MG63 (cell line): ENCODE measurements around the gene FAM219B. TPM values are rescaled to one million over a fixed set of nuclear protein-coding genes. Genes with fewer than 3 reads are reported as not detected.
"Not testable (repeated sequence)": the region's sequence is repeated elsewhere in the genome, so short reads cannot be mapped to it uniquely, and the experiment has no call there.

ENCODE experiments used
- DNase-seq: peaks from one replicate; pipeline ENCODE4 v3.0.0-alpha.2; 2020
- H3K27me3 ChIP-seq: fragments of 250-450 bp; sonication (Bioruptor Pico); 2 replicates; pipeline ENCODE4 v1.5.1; 2020; ENCODE audit warnings: mild to moderate bottlenecking, moderate library complexity
- H3K36me3 ChIP-seq: fragments of 250-450 bp; sonication (Bioruptor Pico); 2 replicates; pipeline ENCODE4 v1.5.1; 2020; ENCODE audit warnings: mild to moderate bottlenecking, moderate library complexity
- H3K4me3 ChIP-seq: fragments of 250-450 bp; sonication (Bioruptor Pico); 2 replicates; pipeline ENCODE4 v1.5.1; 2020; ENCODE audit warnings: mild to moderate bottlenecking, moderate library complexity
- H3K9me3 ChIP-seq: fragments of 250-450 bp; sonication (Bioruptor Pico); 2 replicates; pipeline ENCODE4 v1.5.1; 2020; ENCODE audit warnings: mild to moderate bottlenecking, moderate library complexity
- total RNA-seq: library from RNA; depleted of rRNA; stranded (reverse); fragments of >200 nt; shearing (Covaris generic); gene quantifications from 2 replicates; pipeline ENCODE4 v1.2.3, GENCODE V29; 2014; ENCODE audit warnings: low replicate concordance

FAM219B gene
- total RNA-seq, 1 experiment from 2014 or later = 22.6 TPM

GRCh38 chr15:74913041-74913440 is 6.4 kb upstream of the FAM219B start:
- Histone ChIP-seq H3K4me3 (no peak overlapping the region), H3K9me3 (no peaks in the 10 kb centered on the region), H3K36me3 (peaks cover 53% of the 10 kb centered on the region), H3K27me3 (no peaks in the 10 kb centered on the region)
- DNase-seq = no peak

- no peak overlapping the region for H3K4me3 ChIP-seq
- no peaks in the 10 kb centered on the region for H3K9me3 ChIP-seq
- DNase-seq = no peak
- H3K36me3 ChIP-seq = peaks cover 33% of the 10 kb centered on the region
- no peaks in the 10 kb centered on the region for H3K27me3 ChIP-seq
Measured at GRCh38 chr15:74908635-74909034, 2.0 kb upstream of the FAM219B start.

DNA sequence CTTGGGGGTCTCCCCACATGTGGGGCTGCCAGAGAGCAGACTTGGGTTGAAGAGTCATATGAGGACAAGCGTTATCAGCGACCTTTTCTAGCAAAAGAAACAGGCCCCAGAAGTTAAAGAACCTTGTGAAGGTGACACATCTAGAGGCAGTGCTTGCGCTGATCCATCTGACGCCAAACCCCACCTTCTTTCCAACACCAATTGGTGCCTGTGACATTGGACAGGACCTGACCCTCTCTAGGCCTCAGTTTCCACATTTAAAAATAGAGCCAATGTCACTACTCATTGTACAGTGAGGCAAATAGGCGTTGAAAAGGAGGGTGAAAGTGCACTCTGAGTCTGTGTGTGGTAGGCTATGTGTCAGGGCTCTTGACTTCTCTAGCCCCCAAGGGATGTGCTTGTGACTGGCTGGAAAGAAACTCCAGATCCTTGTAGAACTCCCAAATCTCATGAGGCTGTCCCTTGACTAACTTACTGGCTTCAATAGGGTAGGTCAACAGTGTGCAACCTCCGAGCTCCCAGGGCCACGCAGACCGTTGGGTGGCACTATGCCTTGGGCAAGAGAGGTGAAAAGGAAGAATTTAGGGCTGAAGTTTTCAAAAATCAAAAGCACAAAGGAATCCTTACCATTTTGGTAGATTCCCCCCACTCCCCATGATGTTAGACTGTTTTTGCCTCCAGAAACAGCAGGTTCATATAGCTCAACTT is 666 bp upstream of the FAM219B start:
- H3K9me3 ChIP-seq = no peaks in the 10 kb centered on the region
- H3K27me3 ChIP-seq = no peaks in the 10 kb centered on the region
- H3K36me3 ChIP-seq = peaks cover 31% of the 10 kb centered on the region
- DNase-seq = no peak
- H3K4me3 ChIP-seq = peak overlapping the region; percentile 68

DNA sequence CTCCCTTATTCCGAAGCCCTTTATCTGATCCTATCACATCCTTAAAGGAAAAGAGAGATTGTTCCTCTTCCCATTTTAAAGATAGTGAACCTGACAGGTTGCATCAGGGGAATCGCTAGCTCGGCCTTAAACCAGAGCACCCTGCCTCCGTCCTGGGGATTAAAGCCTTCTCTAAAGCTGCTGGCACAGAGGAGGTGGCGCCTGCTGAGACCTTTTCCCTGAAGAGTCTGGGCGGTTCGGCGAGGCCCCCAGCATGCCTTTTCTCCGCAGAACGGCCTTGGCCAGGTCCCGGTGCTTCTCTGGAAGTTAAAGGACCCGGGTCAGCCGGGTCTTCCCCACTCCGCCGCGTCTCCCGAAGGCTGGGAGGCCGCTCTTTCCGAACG is 593 bp downstream of the FAM219B start:
- H3K27me3 ChIP-seq = no peaks in the 10 kb centered on the region
- DNase-seq = peak; percentile 35
- H3K36me3 ChIP-seq = peaks cover 37% of the 10 kb centered on the region
- peak overlapping the region; percentile 68 for H3K4me3 ChIP-seq
- no peaks in the 10 kb centered on the region for H3K9me3 ChIP-seq

DNA sequence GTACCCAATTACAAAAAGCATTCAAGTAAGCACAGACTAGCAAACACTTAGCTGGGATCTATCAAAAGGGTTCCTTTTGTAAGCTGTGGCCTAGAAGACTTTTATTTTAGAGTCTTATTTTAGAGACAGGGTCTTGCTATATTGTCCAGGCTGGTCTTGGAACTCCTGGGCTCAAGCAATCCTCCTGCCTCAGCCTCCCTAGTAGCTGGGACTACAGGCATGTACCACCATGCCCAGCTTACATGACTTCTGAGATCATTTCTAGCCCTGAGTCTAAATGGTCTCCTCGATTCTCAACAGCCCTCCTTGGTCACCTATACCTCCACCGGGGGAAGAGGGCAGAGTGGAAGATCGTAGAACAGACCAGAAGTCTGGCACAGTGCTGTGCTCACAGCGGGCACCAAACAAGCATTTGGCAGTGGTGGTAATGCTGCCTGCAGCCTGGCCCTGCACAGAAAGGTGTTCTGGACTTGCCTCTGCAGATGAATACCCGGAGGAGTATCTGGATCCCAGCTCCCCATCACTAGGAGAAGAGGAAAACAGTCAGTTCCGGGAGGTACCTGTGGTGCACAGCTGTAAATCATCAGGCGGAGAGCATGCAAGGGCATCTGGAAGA is 2.4 kb downstream of the FAM219B start:
- no peaks in the 10 kb centered on the region for H3K27me3 ChIP-seq
- no peaks in the 10 kb centered on the region for H3K9me3 ChIP-seq
- no peak overlapping the region for H3K4me3 ChIP-seq
- DNase-seq = no peak
- peaks cover 53% of the 10 kb centered on the region for H3K36me3 ChIP-seq

GRCh38 chr15:74903676-74904075 is 3.0 kb downstream of the FAM219B start:
- no peaks in the 10 kb centered on the region for H3K9me3 ChIP-seq
- H3K36me3 ChIP-seq = peaks cover 60% of the 10 kb centered on the region
- H3K27me3 ChIP-seq = no peaks in the 10 kb centered on the region
- no peak overlapping the region for H3K4me3 ChIP-seq
- DNase-seq = no peak

DNA sequence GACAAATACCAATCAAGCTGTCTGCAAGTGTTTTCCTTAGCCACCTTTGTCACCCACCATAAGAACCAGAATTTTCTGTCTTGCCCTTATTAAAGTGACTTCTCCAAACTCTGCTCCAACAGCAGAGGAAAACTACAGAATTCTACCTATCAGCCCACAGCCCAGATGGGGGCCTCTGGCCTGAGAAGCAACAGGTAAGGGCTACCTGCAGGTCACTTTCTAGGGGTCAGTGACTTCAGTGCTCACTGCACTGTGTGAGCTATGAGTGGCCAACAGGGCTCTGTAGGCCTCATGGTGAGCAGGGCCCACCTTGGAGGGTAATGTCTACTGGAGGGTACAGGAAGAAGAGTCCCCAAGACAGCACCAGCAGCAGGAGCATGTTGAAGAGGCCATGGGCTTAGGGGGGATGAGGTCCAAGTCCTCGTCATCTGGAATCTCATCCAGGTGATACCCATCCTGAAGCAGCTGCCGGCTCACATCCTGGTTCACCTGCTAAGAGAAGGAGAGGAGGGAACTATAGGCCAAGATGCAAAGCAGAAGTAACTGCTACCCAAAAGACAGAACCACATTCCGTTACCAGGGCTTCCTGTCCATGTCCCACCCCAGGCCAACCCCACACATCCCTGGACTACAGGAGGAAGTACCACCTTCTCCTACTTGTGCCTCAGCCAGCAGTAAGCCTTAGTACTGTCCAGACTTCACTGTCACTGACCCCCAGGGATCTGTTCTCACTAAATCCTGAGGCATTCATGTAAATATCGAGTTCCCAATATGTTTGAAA is 4.2 kb downstream of the FAM219B start:
- peaks cover 61% of the 10 kb centered on the region for H3K36me3 ChIP-seq
- no peaks in the 10 kb centered on the region for H3K9me3 ChIP-seq
- DNase-seq = no peak
- H3K27me3 ChIP-seq = no peaks in the 10 kb centered on the region
- H3K4me3 ChIP-seq = no peak overlapping the region

DNA sequence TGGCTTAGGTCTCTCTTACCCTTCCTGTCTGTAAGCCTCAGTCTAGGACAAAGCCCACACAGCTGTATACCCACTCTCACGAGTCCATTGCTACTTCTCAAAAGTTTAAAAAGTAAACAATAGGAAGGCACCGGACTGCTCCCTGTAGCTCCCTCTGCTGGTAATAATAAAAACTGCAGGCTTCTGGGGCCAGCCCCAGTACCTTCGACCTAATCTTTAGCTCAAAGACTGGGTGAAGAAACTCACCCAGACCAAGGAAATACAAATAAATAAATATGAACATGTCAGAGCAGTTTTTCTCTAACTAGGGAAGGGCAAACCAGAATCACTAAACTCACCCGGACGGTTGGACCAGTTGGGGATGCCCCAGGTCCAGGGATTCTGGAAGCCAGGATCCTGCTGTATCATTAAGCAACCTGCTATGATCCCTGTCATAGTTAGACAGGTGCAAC is 5.0 kb downstream of the FAM219B start:
- Histone ChIP-seq H3K9me3 (no peaks in the 10 kb centered on the region), H3K36me3 (peaks cover 66% of the 10 kb centered on the region), H3K27me3 (no peaks in the 10 kb centered on the region), H3K4me3 (no peak overlapping the region)
- peak; percentile 42 for DNase-seq

- H3K27me3 ChIP-seq = no peaks in the 10 kb centered on the region
- peaks cover 54% of the 10 kb centered on the region for H3K36me3 ChIP-seq
- H3K4me3 ChIP-seq = no peak overlapping the region
- no peaks in the 10 kb centered on the region for H3K9me3 ChIP-seq
- DNase-seq = no peak
Measured at GRCh38 chr15:74897300-74897701, 9.3 kb downstream of the FAM219B start.

- no peaks in the 10 kb centered on the region for H3K27me3 ChIP-seq
- DNase-seq = no peak
- no peak overlapping the region for H3K4me3 ChIP-seq
- no peaks in the 10 kb centered on the region for H3K9me3 ChIP-seq
- peaks cover 55% of the 10 kb centered on the region for H3K36me3 ChIP-seq
Measured at GRCh38 chr15:74896316-74896715, 10.3 kb downstream of the FAM219B start.

- DNase-seq = no peak
- H3K9me3 ChIP-seq = no peaks in the 10 kb centered on the region
- no peak overlapping the region for H3K4me3 ChIP-seq
- H3K36me3 ChIP-seq = peaks cover 51% of the 10 kb centered on the region
- H3K27me3 ChIP-seq = no peaks in the 10 kb centered on the region
Measured at GRCh38 chr15:74895830-74896229, 10.8 kb downstream of the FAM219B start.

DNA sequence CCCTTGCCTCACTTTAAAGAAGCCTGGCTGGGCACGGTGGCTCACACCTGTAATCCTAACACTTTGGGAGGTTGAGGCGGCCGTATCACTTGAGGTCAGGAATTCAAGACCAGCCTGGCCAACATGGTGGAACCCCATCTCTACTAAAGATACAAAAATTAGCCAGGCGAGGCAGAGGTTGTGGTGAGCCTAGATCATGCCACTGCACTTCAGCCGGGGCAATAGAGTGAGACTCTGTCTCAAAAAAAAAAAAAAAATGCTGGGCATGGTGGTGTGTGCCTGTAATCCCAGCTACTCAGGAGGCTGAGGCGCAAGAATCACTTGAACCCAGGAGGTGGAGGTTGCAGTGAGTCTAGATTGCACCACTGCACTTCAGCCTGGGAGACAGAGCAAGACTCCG is 12.3 kb downstream of the FAM219B start:
- H3K36me3 ChIP-seq = peaks cover 38% of the 10 kb centered on the region
- H3K27me3 ChIP-seq, H3K4me3 ChIP-seq, DNase-seq, H3K9me3 ChIP-seq: not testable (repeated sequence)

GRCh38 chr15:74893627-74894026 is 13.0 kb downstream of the FAM219B start:
- DNase-seq = no peak
- Histone ChIP-seq H3K9me3 (no peaks in the 10 kb centered on the region), H3K36me3 (peaks cover 30% of the 10 kb centered on the region), H3K4me3 (no peak overlapping the region), H3K27me3 (no peaks in the 10 kb centered on the region)

DNA sequence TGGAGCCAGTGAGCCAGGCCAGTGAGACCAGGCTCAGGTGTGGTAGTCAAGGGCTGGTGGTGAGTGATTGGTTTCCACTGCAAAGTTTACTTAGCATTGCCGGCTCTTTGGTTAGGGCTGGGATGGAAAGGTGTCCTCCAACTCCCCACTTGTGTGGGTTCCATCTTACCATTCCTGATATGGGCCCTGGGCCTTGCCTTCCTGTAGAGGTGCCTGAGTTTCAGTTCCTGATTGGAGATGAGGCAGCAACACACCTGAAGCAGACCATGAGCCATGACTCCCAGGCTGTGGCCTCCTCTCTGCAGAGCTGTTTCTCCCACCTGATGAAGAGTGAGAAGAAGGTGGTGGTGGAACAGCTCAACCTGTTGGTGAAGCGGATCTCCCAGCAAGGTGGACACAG is 13.7 kb downstream of the FAM219B start:
- DNase-seq = no peak
- H3K27me3 ChIP-seq = no peaks in the 10 kb centered on the region
- peaks cover 30% of the 10 kb centered on the region for H3K36me3 ChIP-seq
- H3K9me3 ChIP-seq = no peaks in the 10 kb centered on the region
- no peak overlapping the region for H3K4me3 ChIP-seq

- Histone ChIP-seq H3K36me3 (peaks cover 30% of the 10 kb centered on the region), H3K9me3 (no peaks in the 10 kb centered on the region), H3K27me3 (no peaks in the 10 kb centered on the region), H3K4me3 (no peak overlapping the region)
- DNase-seq = no peak
Measured at GRCh38 chr15:74892313-74892712, 14.3 kb downstream of the FAM219B start.

- DNase-seq = no peak
- Histone ChIP-seq H3K36me3 (peaks cover 23% of the 10 kb centered on the region), H3K4me3 (no peak overlapping the region), H3K9me3 (no peaks in the 10 kb centered on the region), H3K27me3 (no peaks in the 10 kb centered on the region)
Measured at GRCh38 chr15:74891469-74891868, 15.2 kb downstream of the FAM219B start.

DNA sequence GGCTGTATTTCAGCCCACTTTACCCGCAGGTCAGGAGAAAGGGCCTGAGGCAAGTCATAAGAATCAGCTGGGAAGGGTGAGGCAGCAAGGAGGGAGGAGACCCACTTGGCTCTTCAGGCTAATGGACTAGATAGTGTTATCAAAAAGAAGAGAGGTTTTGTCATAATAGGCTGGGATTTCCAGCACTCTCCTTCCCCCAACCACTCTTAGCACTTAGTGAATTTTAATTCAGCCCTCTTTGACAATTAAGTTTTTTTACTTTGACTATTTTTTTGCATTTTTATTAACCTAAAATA is 16.0 kb downstream of the FAM219B start:
- H3K9me3 ChIP-seq = no peaks in the 10 kb centered on the region
- peaks cover 23% of the 10 kb centered on the region for H3K36me3 ChIP-seq
- H3K27me3 ChIP-seq = no peaks in the 10 kb centered on the region
- DNase-seq = no peak
- H3K4me3 ChIP-seq = peak overlapping the region; percentile 87
